ENCODE measurements around the gene ARHGAP12.
A peak's percentile ranks its signal among the peaks of the same experiment; 100 is the strongest.
"Not testable (repeated sequence)": the region's sequence is repeated elsewhere in the genome, so short reads cannot be mapped to it uniquely, and the experiment has no call there.

ARHGAP12 gene, protein sequence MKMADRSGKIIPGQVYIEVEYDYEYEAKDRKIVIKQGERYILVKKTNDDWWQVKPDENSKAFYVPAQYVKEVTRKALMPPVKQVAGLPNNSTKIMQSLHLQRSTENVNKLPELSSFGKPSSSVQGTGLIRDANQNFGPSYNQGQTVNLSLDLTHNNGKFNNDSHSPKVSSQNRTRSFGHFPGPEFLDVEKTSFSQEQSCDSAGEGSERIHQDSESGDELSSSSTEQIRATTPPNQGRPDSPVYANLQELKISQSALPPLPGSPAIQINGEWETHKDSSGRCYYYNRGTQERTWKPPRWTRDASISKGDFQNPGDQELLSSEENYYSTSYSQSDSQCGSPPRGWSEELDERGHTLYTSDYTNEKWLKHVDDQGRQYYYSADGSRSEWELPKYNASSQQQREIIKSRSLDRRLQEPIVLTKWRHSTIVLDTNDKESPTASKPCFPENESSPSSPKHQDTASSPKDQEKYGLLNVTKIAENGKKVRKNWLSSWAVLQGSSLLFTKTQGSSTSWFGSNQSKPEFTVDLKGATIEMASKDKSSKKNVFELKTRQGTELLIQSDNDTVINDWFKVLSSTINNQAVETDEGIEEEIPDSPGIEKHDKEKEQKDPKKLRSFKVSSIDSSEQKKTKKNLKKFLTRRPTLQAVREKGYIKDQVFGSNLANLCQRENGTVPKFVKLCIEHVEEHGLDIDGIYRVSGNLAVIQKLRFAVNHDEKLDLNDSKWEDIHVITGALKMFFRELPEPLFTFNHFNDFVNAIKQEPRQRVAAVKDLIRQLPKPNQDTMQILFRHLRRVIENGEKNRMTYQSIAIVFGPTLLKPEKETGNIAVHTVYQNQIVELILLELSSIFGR

DNA sequence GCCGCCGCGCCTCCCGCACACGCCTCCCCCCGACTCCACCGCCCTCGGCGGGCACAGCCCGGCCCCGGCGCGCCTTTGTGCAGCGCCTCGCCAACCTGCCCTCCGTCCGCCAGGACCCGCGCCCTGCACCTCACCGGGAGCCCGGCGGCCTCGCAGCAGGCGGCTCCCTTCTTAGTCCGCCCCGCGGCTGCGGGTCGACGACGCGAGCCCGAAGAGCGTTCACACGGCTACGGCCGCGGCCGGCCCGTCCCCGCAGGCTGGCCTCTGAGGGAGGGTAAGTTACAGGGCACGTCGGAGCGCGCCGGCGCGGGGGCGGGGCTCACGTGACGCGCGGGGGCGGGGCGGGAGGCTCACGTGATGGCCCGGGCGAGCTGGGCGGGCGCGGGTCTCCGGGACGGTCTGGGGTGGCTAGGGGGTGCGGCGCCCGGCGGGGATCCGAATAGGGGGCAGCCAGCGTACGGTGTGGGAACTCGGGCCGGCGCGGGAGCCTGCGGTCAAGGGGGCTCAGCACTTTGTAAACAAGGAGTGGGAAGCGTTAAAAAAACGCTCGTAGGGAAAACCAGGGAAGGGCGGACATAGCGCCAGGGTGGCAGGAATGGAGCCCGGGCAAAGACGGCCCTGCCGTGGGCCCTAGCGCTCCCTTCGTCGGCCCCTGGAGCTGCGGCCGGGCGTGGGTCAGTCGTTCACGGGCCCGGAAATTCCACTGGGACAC, at the start of gene ARHGAP12:
TSS of gene ARHGAP12 (minus strand) at position 283 of the 712 bp plus-strand sequence. CDS start 19,976 bp downstream, outside the sequence.
- peak within 1 kb of the TSS; percentile 93 for H3K27ac ChIP-seq (ENCODE audit: low read depth, low read length)
- no peaks in the 10 kb centered on the region for H3K4me1 ChIP-seq (ENCODE audit: control insufficient read depth, insufficient read depth, low read length)
- peak within 1 kb of the TSS; percentile 71 for H3K4me3 ChIP-seq (ENCODE audit: low read length)
- H3K9ac ChIP-seq (ENCODE audit: low read length) = peak within 1 kb of the TSS; percentile 94
- H3K27me3 ChIP-seq (ENCODE audit: control insufficient read depth, insufficient read depth, low read length) = no peaks in the 10 kb centered on the region
- H3K36me3 ChIP-seq (ENCODE audit: control insufficient read depth, insufficient read depth, low read length) = no peaks in the 10 kb centered on the region

GRCh38 chr10:31978156-31978483, 49.5 kb upstream of the ARHGAP12 start:
- no peak overlapping the region for H3K9ac ChIP-seq (ENCODE audit: low read length)
- H3K4me3 ChIP-seq (ENCODE audit: low read length) = no peak overlapping the region
- H3K27me3 ChIP-seq (ENCODE audit: control insufficient read depth, insufficient read depth, low read length) = no peaks in the 10 kb centered on the region
- H3K4me1 ChIP-seq (ENCODE audit: control insufficient read depth, insufficient read depth, low read length) = no peaks in the 10 kb centered on the region
- H3K27ac ChIP-seq (ENCODE audit: low read depth, low read length) = no peak overlapping the region
- no peaks in the 10 kb centered on the region for H3K36me3 ChIP-seq (ENCODE audit: control insufficient read depth, insufficient read depth, low read length)

DNA sequence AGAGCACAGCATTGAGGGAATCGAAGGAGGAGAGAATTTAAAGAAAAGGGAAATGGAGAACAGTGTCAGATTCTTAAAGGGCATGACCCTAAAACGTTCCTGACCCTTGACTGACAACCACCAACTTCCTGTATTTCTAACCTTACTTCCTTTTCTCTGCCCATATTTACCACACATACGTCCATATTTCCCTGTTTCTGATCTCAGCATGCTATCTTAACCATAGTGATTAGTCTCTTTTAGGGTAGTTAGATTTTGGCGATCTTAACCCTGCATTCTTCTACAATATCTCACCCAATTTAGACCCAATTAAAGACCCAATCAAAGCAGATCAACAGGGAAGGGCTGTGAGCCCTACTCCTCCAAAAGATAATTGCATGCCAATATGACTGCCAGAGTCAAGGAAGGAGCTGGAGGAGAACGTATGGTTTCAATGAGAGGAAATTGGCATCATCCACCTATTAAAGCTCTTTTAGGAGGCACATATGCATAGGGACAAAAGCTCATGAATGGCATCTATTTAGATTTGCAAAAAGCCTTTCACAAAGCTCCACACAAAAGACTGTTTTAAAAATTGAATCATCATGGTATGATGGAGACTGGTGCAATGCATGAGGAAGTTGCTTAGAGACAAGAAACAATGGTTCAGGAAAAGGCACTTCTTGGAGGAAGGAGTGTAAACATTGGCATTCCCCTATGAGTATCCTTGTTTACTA, 49.0 kb upstream of the ARHGAP12 start:
- Histone ChIP-seq H3K4me1 (ENCODE audit: control insufficient read depth, insufficient read depth, low read length) (no peaks in the 10 kb centered on the region), H3K36me3 (ENCODE audit: control insufficient read depth, insufficient read depth, low read length) (no peaks in the 10 kb centered on the region), H3K27ac (ENCODE audit: low read depth, low read length) (no peak overlapping the region), H3K9ac (ENCODE audit: low read length) (no peak overlapping the region), H3K27me3 (ENCODE audit: control insufficient read depth, insufficient read depth, low read length) (no peaks in the 10 kb centered on the region), H3K4me3 (ENCODE audit: low read length) (no peak overlapping the region)

- H3K36me3 ChIP-seq (ENCODE audit: control insufficient read depth, insufficient read depth, low read length) = no peaks in the 10 kb centered on the region
- no peaks in the 10 kb centered on the region for H3K27me3 ChIP-seq (ENCODE audit: control insufficient read depth, insufficient read depth, low read length)
- H3K9ac ChIP-seq (ENCODE audit: low read length) = no peak overlapping the region
- no peak overlapping the region for H3K27ac ChIP-seq (ENCODE audit: low read depth, low read length)
- no peaks in the 10 kb centered on the region for H3K4me1 ChIP-seq (ENCODE audit: control insufficient read depth, insufficient read depth, low read length)
- no peak overlapping the region for H3K4me3 ChIP-seq (ENCODE audit: low read length)
These were observed 46.6 kb upstream of the ARHGAP12 start for GRCh38 chr10:31975157-31975765.

DNA sequence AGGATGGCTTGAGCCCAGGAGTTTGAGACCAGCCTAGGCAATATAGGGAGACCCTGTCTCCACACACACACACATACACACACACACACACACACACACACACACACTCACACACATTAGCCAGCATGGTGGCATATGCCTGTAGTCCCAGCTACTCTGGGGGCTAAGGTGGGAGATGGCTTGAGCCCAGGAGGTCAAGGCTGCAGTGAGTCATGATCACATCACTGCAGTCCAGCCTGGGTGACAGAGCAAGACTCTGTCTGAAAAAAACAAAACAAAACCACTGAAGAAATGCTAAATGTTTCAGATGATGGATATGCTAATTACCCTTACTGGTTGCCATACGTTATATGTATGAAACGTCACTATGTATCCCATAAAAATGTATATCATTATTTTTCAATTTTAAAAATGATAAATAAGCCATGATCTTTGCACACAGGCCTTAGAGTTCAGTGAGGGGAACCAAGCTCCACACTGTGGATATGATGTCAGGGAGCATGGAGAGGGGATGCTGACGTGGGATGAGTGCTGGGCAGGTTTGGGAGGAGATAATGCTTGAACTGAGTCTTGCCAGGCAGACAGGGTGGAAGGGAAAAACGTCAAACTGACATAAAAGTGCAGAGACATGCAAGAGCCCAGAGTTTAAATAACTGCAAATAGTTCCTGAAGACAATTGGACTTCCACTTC, 45.9 kb upstream of the ARHGAP12 start:
- Histone ChIP-seq H3K9ac (ENCODE audit: low read length) (no peak overlapping the region), H3K27me3 (ENCODE audit: control insufficient read depth, insufficient read depth, low read length) (no peaks in the 10 kb centered on the region), H3K4me1 (ENCODE audit: control insufficient read depth, insufficient read depth, low read length) (no peaks in the 10 kb centered on the region), H3K36me3 (ENCODE audit: control insufficient read depth, insufficient read depth, low read length) (no peaks in the 10 kb centered on the region), H3K27ac (ENCODE audit: low read depth, low read length) (no peak overlapping the region), H3K4me3 (ENCODE audit: low read length) (no peak overlapping the region)

DNA sequence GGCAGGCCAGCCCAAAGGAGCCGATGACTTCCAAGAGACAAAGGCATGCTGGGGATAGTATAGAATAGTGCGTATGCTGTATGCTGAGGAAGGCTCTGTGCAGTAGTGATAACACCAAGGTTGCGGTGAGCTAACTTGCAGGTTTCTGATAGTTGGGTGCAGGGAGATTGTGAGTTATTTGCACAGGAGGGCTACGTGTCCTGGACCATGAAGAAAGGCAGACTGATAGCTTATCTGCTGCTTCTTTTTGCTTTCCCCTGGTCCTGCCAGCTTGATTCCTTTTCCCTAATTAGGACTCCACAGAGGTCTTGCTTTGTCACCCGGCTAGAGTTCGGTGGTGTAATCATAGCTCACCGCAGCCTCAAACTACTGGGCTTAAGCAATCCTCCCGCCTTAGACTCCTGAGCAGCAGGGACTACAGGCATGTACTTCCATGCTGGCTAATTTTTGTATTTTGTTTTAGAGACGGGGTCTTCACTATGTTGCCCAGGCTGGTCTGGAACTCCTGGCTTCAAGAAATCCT, 43.9 kb upstream of the ARHGAP12 start:
- Histone ChIP-seq H3K4me1 (ENCODE audit: control insufficient read depth, insufficient read depth, low read length) (no peaks in the 10 kb centered on the region), H3K36me3 (ENCODE audit: control insufficient read depth, insufficient read depth, low read length) (no peaks in the 10 kb centered on the region), H3K27me3 (ENCODE audit: control insufficient read depth, insufficient read depth, low read length) (no peaks in the 10 kb centered on the region), H3K27ac (ENCODE audit: low read depth, low read length) (no peak overlapping the region), H3K4me3 (ENCODE audit: low read length) (no peak overlapping the region), H3K9ac (ENCODE audit: low read length) (no peak overlapping the region)

DNA sequence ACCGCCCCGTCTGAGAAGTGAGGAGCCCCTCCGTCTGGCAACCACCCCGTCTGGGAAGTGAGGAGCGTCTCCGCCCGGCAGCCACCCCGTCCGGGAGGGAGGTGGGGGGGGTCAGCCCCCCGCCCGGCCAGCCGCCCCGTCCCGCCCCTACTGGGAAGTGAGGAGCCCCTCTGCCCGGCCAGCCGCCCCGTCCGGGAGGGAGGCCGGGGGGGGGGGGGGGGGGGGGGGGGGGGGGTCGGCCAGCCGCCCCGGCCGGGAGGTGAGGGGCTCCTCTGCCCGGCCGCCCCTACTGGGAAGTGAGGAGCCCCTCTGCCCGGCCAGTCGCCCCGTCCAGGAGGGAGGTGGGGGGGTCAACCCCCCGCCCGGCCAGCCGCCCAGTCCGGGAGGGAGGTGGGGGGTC, 41.2 kb upstream of the ARHGAP12 start:
- not testable (repeated sequence) for H3K4me1 ChIP-seq (ENCODE audit: control insufficient read depth, insufficient read depth, low read length); H3K4me3 ChIP-seq (ENCODE audit: low read length); H3K27me3 ChIP-seq (ENCODE audit: control insufficient read depth, insufficient read depth, low read length); H3K9ac ChIP-seq (ENCODE audit: low read length); H3K27ac ChIP-seq (ENCODE audit: low read depth, low read length); H3K36me3 ChIP-seq (ENCODE audit: control insufficient read depth, insufficient read depth, low read length)

DNA sequence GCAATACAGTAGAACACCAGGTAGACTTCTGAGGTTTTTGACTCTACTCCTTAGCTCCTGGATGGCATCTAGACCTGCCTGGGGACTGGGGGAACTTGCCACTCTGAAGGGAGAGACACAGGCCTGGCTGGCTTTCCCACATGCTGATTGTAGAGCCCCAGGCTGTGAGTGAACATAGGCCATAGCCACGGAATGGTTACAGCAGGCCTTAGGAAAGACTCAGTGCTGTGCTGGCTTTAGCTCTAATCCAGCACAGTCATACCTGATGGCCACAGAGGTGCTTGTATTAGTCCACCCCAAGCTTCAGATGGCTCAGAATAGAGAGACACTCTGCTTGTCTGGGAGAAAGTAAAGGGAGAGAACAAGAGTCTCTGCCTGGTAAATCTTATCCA, 35.0 kb upstream of the ARHGAP12 start:
- no peak overlapping the region for H3K4me3 ChIP-seq (ENCODE audit: low read length)
- H3K27ac ChIP-seq (ENCODE audit: low read depth, low read length) = no peak overlapping the region
- no peak overlapping the region for H3K9ac ChIP-seq (ENCODE audit: low read length)
- H3K4me1 ChIP-seq (ENCODE audit: control insufficient read depth, insufficient read depth, low read length) = no peaks in the 10 kb centered on the region
- no peaks in the 10 kb centered on the region for H3K36me3 ChIP-seq (ENCODE audit: control insufficient read depth, insufficient read depth, low read length)
- H3K27me3 ChIP-seq (ENCODE audit: control insufficient read depth, insufficient read depth, low read length) = peaks cover 3% of the 10 kb centered on the region

GRCh38 chr10:31962826-31963588, 34.4 kb upstream of the ARHGAP12 start:
- H3K27me3 ChIP-seq (ENCODE audit: control insufficient read depth, insufficient read depth, low read length) = peaks cover 3% of the 10 kb centered on the region
- H3K9ac ChIP-seq (ENCODE audit: low read length) = no peak overlapping the region
- H3K27ac ChIP-seq (ENCODE audit: low read depth, low read length) = no peak overlapping the region
- no peaks in the 10 kb centered on the region for H3K36me3 ChIP-seq (ENCODE audit: control insufficient read depth, insufficient read depth, low read length)
- no peaks in the 10 kb centered on the region for H3K4me1 ChIP-seq (ENCODE audit: control insufficient read depth, insufficient read depth, low read length)
- no peak overlapping the region for H3K4me3 ChIP-seq (ENCODE audit: low read length)

DNA sequence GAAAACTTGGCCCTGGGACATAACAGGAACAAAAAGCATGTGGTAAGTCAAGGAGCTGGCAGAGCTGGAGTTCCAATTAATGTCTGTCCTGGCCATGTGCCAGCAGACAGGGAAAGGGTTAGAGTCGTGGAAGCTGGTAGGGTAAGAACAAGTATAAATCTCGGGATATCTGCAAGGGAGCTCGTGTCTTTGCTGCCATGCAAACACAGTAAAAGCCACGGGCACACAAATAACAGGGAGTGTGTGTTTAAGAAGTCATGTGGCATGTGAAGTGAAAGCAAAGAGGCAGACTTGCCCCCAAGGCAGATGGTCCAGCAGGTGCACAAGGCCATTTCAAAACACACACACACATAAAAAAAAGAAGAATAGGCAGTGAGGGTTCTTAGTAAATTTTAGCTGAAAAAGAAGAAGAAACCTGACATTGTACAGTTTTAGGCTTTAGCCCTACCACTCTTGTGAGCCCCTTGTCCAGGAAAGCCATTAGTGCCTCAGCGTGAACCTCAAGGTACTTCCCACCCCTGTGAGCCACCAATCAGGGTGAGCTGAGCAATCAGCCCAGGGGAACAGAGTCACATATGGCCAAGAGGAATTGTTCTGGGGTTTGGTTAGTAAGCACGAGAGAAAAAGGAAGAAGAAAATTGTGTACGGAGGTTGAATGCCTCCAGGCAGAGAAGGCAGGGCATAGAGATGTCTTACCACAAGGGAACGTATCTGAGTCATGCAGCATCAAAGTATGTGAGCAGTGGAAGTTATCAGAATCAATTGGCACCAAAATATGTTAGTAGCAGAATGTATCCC, 32.8 kb upstream of the ARHGAP12 start:
- Histone ChIP-seq H3K4me1 (ENCODE audit: control insufficient read depth, insufficient read depth, low read length) (no peaks in the 10 kb centered on the region), H3K27ac (ENCODE audit: low read depth, low read length) (no peak overlapping the region), H3K36me3 (ENCODE audit: control insufficient read depth, insufficient read depth, low read length) (no peaks in the 10 kb centered on the region), H3K9ac (ENCODE audit: low read length) (no peak overlapping the region), H3K27me3 (ENCODE audit: control insufficient read depth, insufficient read depth, low read length) (peaks cover 3% of the 10 kb centered on the region), H3K4me3 (ENCODE audit: low read length) (no peak overlapping the region)
